Fibroblast of lung (primary cell): ENCODE measurements around the gene AGBL3. TPM values are rescaled to one million over a fixed set of nuclear protein-coding genes. Genes with fewer than 3 reads are reported as not detected.

ENCODE experiments used
- DNase-seq, 2 donors: peaks; one replicate each; pipeline versions ENCODE4 v3.0.0 to v3.0.0-alpha.2; 2010; ENCODE audit warnings: low read depth in 2 of 2
- H2AFZ ChIP-seq: 2 replicates; pipeline ENCODE4 v1.5.1; 2012; ENCODE audit warnings: low read length, control low read depth, inconsistent platforms
- H3K27ac ChIP-seq: 2 replicates; pipeline ENCODE4 v1.5.1; 2011; ENCODE audit warnings: low read length, control low read depth; ENCODE audit not compliant: insufficient read depth
- H3K27me3 ChIP-seq: 2 replicates; pipeline ENCODE4 v1.5.1; 2011; ENCODE audit warnings: mild to moderate bottlenecking, low read length; ENCODE audit not compliant: control insufficient read depth, insufficient read depth
- H3K36me3 ChIP-seq: 2 replicates; pipeline ENCODE4 v1.5.1; 2011; ENCODE audit warnings: low read length; ENCODE audit not compliant: control insufficient read depth, insufficient read depth
- H3K4me1 ChIP-seq: 2 replicates; pipeline ENCODE4 v1.5.1; 2011; ENCODE audit warnings: low read length; ENCODE audit not compliant: control insufficient read depth, insufficient read depth; ENCODE audit errors: extremely low read depth
- H3K4me2 ChIP-seq: 2 replicates; pipeline ENCODE4 v1.5.1; 2011; ENCODE audit warnings: low read length, control low read depth; ENCODE audit not compliant: insufficient read depth; ENCODE audit errors: extremely low read depth
- H3K4me3 ChIP-seq, 4 experiments: fragments of 200-600 bp in 1 of 4; sonication (generic) in 1 of 4; replicated peaks in 1 of 4; 2 replicates each; pipeline ENCODE4 v1.5.1; 2011 to 2016; ENCODE audit warnings: low read length in 4 of 4, low read depth in 3 of 4, mild to moderate bottlenecking in 3 of 4, control low read depth in 2 of 4, inconsistent platforms in 1 of 4, mixed read lengths in 1 of 4; ENCODE audit not compliant: insufficient read depth in 1 of 4; ENCODE audit errors: control extremely low read depth in 1 of 4
- H3K79me2 ChIP-seq: 2 replicates; pipeline ENCODE4 v1.5.1; 2012; ENCODE audit warnings: mild to moderate bottlenecking, low read length, inconsistent platforms; ENCODE audit not compliant: control insufficient read depth, insufficient read depth
- H3K9ac ChIP-seq: 2 replicates; pipeline ENCODE4 v1.5.1; 2011; ENCODE audit warnings: mild to moderate bottlenecking, low read length, control low read depth; ENCODE audit not compliant: insufficient read depth
- H3K9me3 ChIP-seq: 2 replicates; pipeline ENCODE4 v1.5.1; 2012; ENCODE audit warnings: low read depth, low read length; ENCODE audit not compliant: control insufficient read depth, insufficient read depth
- H4K20me1 ChIP-seq: 2 replicates; pipeline ENCODE4 v1.5.1; 2011; ENCODE audit warnings: low read length; ENCODE audit not compliant: control insufficient read depth, insufficient read depth; ENCODE audit errors: extremely low read depth
- EZH2 ChIP-seq: IDR thresholded peaks from 2 replicates; pipeline ENCODE4 v1.5.1; 2012; ENCODE audit warnings: low read length, control low read depth, mild to moderate bottlenecking; ENCODE audit errors: missing control alignments
- polyA plus RNA-seq, 2 donors: library from polyadenylated mRNA; depleted of rRNA in 1 of 2; stranded (reverse) in 1 of 2; unstranded in 1 of 2; fragments of >200 nt; gene quantifications; 2 replicates each; pipeline ENCODE4 v1.2.1, GENCODE V29; 2011 to 2012; ENCODE audit warnings: missing spikeins in 1 of 2
- total RNA-seq: library from RNA; depleted of rRNA; stranded (reverse); fragments of >200 nt; gene quantifications from 2 replicates; pipeline ENCODE4 v1.2.1, GENCODE V29; 2014
- TF ChIP-seq, protein P1 (sequence below), 2 donors: IDR thresholded peaks in 1 of 2; conservative IDR thresholded peaks in 1 of 2; 1 replicate in 1 of 2; 2 replicates in 1 of 2; pipeline ENCODE4 v1.5.1; 2011 to 2012; ENCODE audit warnings: low read length in 2 of 2, control low read depth in 1 of 2, inconsistent platforms in 1 of 2, low read depth in 1 of 2, mild to moderate bottlenecking in 1 of 2

Gene AGBL3
- total and polyA plus RNA-seq, 2 donors (not counting 1 experiment from before 2014, with no cell fraction given): 0.56 to 1.3 TPM

DNA sequence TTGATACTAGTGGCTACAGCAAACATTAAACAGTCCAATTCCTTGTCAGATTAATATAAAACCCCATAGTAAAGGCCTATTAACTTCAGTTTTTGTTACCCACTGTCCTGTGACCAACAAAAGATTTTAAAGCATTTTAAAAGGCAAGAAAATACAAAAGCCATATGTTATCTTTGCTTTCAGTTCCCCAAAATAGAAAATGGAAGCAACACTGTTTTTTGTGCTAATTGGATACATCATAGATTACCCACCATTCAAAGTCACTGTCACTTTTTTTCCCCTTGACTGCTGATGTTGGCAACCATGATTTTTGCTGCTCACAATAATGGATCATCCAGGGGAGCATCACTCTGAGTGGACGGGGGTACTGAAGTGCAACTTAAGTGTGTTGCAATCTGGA is 109.1 kb downstream of the AGBL3 start:
- no peak overlapping the region for H3K27ac ChIP-seq
- TF ChIP-seq, protein P1, sequence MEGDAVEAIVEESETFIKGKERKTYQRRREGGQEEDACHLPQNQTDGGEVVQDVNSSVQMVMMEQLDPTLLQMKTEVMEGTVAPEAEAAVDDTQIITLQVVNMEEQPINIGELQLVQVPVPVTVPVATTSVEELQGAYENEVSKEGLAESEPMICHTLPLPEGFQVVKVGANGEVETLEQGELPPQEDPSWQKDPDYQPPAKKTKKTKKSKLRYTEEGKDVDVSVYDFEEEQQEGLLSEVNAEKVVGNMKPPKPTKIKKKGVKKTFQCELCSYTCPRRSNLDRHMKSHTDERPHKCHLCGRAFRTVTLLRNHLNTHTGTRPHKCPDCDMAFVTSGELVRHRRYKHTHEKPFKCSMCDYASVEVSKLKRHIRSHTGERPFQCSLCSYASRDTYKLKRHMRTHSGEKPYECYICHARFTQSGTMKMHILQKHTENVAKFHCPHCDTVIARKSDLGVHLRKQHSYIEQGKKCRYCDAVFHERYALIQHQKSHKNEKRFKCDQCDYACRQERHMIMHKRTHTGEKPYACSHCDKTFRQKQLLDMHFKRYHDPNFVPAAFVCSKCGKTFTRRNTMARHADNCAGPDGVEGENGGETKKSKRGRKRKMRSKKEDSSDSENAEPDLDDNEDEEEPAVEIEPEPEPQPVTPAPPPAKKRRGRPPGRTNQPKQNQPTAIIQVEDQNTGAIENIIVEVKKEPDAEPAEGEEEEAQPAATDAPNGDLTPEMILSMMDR (conservative IDR thresholded peaks at IDR 0.05 in 1 of 2, IDR thresholded peaks at IDR 0.05 in 1 of 2; ENCODE audit: low read depth in 1 of 2, low read length in 2 of 2): no peak
- no peak for TF ChIP-seq EZH2
- H3K4me3 ChIP-seq: no peak overlapping the region
- H3K36me3 ChIP-seq: no peaks in the 10 kb centered on the region
- no peaks in the 10 kb centered on the region for H3K9me3 ChIP-seq
- H2AFZ ChIP-seq: no peak overlapping the region
- no peaks in the 10 kb centered on the region for H4K20me1 ChIP-seq
- DNase-seq: no peak
- no peak overlapping the region for H3K4me2 ChIP-seq
- no peaks in the 10 kb centered on the region for H3K4me1 ChIP-seq
- no peaks in the 10 kb centered on the region for H3K27me3 ChIP-seq
- H3K79me2 ChIP-seq: no peaks in the 10 kb centered on the region
- no peak overlapping the region for H3K9ac ChIP-seq

DNA sequence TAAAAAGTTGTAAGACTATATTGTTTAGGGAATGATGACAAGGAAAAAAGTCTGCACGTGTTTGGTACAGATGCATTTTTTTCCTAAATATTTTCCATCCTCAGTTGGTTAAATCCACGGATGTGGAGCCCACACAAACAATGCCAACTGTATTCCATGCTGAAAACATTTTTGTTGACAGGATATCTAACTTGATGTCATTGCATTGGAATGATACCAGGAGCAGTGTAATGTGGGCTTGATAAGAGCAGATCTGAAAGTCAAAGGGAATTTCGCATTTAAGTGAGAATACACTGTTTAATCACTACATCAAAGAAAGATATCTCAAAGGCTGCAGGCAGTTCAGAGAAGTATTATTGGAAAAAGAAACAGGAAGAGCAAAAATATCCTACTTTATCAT is 112.1 kb downstream of the AGBL3 start:
- Histone ChIP-seq H2AFZ (no peak overlapping the region), H3K27ac (no peak overlapping the region), H3K4me2 (no peak overlapping the region), H3K9me3 (no peaks in the 10 kb centered on the region), H4K20me1 (no peaks in the 10 kb centered on the region), H3K79me2 (no peaks in the 10 kb centered on the region), H3K36me3 (no peaks in the 10 kb centered on the region), H3K4me1 (no peaks in the 10 kb centered on the region), H3K27me3 (no peaks in the 10 kb centered on the region), H3K9ac (no peak overlapping the region), H3K4me3 (no peak overlapping the region)
- TF ChIP-seq, protein P1 (conservative IDR thresholded peaks at IDR 0.05 in 1 of 2, IDR thresholded peaks at IDR 0.05 in 1 of 2; ENCODE audit: low read depth in 1 of 2, low read length in 2 of 2): no peak
- no peak for TF ChIP-seq EZH2
- no peak for DNase-seq

DNA sequence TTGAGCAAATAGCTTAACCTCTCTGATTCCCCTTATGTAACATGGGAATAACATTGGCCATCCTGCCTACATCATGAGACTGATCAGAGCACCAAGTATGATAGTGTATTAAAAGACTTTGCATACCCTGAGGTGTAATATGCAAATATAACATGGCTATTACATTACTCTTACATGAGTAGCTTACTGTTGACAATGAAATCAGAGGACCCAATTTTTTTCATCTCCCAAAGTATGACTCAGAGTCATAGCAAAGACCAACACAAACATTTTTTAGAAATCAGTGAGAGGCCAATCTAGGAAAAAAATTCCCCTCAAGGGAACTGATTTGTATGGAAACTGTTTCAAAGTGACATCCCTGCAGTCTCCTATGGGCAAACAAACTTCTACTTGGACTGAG is 114.5 kb downstream of the AGBL3 start:
- H3K4me3 ChIP-seq: no peak overlapping the region

More for the DNA sequence above, 114.5 kb downstream of the AGBL3 start:
- Histone ChIP-seq H3K36me3 (no peaks in the 10 kb centered on the region), H3K9me3 (no peaks in the 10 kb centered on the region), H4K20me1 (no peaks in the 10 kb centered on the region), H3K27me3 (no peaks in the 10 kb centered on the region), H2AFZ (no peak overlapping the region), H3K79me2 (no peaks in the 10 kb centered on the region), H3K9ac (no peak overlapping the region), H3K27ac (no peak overlapping the region), H3K4me2 (no peak overlapping the region), H3K4me1 (no peaks in the 10 kb centered on the region)
- DNase-seq: peak; percentile 3 to 12
- TF ChIP-seq, protein P1 (conservative IDR thresholded peaks at IDR 0.05 in 1 of 2, IDR thresholded peaks at IDR 0.05 in 1 of 2; ENCODE audit: low read depth in 1 of 2, low read length in 2 of 2): no peak
- TF ChIP-seq EZH2: no peak
